Inflammatory macrophage treated with lipopolysaccharide for 1 hour (primary cell): ENCODE measurements around the gene TCP11L1.
"Not testable (repeated sequence)": the region's sequence is repeated elsewhere in the genome, so short reads cannot be mapped to it uniquely, and the experiment has no call there.

Source experiments
- DNase-seq, 2 donors: peaks; one replicate each; pipeline ENCODE4 v3.0.0-alpha.2; 2020 to 2022

Gene TCP11L1

GRCh38 chr11:33068611-33069340, 29.4 kb downstream of the TCP11L1 start:
- no peak for DNase-seq

DNA sequence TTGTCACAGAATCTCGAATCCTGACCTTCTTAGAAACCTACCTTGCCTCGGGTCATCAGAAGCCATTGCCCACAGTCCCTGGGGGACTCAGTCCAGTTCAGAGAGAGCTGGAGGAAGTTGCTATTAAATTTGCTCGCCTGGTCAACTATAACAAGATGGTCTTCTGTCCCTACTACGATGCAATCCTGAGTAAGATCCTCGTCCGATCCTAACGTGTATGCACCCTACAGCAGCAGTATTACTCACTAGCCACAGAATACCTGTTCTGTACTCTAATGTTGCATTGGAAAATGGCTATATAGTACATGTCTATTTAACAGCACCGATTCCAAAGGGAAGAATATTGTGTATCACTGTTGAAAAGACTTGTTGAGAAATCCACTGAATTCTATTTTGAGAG, 33.1 kb downstream of the TCP11L1 start:
- no peak for DNase-seq

DNA sequence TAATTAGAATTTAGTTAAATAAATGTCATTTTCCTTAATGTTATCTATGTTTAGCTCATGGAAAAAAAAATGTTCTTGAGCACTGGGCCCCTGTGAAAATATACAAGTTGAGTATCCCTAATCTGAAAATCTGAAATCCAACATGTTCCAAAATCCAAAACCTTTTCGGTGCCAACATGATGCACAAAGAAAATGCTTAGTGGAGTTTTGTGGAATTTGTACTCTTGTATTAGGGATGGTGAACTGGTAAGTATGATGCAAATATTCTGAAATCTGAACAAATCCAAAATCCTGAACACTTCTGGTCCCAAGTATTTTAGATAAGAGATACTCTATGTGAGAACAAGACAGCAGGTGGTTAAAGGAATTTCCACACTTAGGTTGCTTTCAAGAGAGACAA, 44.5 kb downstream of the TCP11L1 start:
- DNase-seq, result no peak

DNA sequence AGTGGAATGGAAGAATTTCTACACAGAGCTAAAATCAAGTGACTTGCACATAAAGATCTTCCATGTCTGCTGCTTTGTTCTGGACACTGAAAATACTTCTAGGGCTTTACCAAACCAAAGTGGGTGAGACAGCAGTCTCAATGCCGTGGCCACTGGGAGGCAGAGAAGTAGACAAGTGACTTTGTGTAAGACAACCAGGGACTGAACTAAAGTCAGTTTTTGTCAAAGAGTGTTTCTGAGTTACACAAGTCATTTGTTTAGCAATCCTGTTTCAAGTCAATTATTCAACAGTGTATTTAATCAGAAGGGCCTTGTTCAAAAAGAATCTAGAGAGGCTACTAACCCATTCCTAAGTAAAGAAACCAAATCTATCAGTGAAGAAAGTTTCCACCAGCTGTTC, 46.6 kb downstream of the TCP11L1 start:
- no peak for DNase-seq

DNA sequence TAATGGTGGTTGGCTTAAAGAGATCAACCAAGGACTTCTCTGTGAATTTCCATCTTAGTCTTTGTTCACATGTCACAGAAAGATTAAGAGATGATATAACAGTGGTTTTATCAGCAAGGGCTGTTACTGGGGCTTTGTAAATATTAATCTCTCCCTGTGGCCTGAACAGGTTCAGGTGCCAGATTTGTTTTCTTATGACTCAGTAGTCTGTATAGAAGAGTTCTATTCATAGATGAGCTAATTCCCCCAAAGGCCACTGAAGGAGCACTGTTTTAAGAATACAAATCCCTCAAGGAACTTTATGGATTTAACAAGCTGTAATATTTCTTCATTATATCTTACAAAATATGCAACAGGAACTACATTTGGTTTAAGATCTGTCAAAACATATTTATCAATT, 50.4 kb downstream of the TCP11L1 start:
- DNase-seq, result no peak

DNA sequence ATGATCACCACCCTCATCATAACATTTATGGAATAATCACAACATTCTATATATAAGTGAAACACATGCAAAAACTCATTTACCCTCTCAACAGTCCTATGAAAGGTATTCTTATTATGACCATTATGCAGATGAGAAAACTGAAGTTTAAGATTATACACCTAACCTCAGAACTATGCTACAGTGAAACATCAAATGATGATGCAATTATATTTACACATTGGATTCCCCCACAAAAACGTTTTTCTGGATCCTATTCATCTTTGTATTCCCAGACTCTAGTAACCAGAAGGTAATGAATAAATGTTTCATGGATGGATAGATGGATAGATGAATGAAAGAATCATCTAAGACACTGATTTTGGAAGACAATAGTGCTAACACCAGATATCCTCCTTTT, 54.8 kb downstream of the TCP11L1 start:
- DNase-seq, result no peak

DNA sequence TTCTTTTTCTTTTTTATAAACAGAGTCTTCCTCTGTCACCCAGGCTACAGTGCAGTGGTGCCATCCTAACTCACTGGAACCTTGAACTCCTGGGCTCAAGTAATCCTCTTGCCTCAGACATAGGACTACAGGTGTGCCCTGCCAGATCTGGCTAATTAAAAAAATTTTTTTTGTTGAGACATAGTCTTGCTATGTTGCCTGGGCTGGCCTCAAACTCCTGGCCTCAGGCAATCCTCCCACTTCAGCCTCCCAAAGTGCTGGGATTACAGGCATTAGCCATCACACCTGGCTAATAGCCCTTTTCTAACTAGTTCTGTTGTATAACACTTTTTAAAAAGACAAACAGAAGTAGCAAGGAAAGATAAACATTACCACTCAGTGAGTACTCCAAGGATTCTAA, 64.5 kb downstream of the TCP11L1 start:
- no peak for DNase-seq

DNA sequence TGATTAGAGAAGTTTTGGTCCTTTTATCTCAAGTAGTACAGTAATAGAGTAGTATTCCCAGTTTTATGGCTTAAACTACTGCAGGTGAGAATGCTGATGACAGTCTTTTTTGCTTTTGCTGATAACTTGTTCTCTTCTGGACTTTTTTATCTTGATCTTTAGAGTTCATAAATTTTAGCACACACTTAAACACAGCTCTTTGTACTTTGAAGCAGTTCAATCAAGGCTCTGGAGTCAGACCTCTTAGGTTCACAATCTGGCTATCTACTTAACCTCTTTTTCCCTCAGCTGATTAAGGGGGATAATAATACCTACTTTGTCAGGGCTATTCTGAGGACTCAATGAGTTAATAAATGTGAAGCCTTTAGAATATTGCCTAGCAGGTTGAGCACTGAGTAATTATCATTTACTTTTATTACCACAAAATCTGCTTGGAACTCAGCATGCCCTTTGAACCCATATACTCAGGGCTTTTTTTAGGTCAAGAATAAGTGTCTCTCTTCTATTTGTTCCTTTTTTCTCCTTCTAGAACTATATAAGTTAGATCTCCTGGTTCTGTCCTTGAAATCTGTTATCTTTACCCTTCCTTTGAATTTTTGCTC, 70.0 kb downstream of the TCP11L1 start:
- no peak for DNase-seq

GRCh38 chr11:33110083-33110482, 70.7 kb downstream of the TCP11L1 start:
- no peak for DNase-seq

GRCh38 chr11:33116535-33116934, 77.2 kb downstream of the TCP11L1 start:
- no peak for DNase-seq

- not testable (repeated sequence) for DNase-seq
Observed at GRCh38 chr11:33122696-33123095, 83.3 kb downstream of the TCP11L1 start.
